CD14-positive monocyte (primary cell): Measurements from ENCODE around the gene HSD17B8. TPM values are rescaled to one million over a fixed set of nuclear protein-coding genes. Genes with fewer than 3 reads are reported as not detected.

ENCODE experiments used
- DNase-seq, 3 donors: peaks; one replicate each; pipeline ENCODE4 v3.0.0-alpha.2; 2011 to 2022
- H2AFZ ChIP-seq: 2 replicates; pipeline ENCODE4 v1.6.0; 2012; ENCODE audit warnings: mild to moderate bottlenecking, low read depth, low read length, inconsistent platforms; ENCODE audit not compliant: insufficient read depth, poor library complexity, severe bottlenecking
- H3K27ac ChIP-seq, 2 donors: 1 replicate in 1 of 2; 2 replicates in 1 of 2; pipeline ENCODE4 v1.5.1; 2012 to 2013; ENCODE audit warnings: low read length in 2 of 2, control low read depth in 1 of 2, inconsistent platforms in 1 of 2, low read depth in 1 of 2, mild to moderate bottlenecking in 1 of 2
- H3K27me3 ChIP-seq, 2 donors: one replicate each; pipeline versions ENCODE4 v1.6.0 to v1.6.1; 2011 to 2013; ENCODE audit warnings: low read length in 2 of 2; ENCODE audit not compliant: control insufficient read depth in 2 of 2, insufficient read depth in 2 of 2
- H3K36me3 ChIP-seq, 2 donors: replicated peaks in 1 of 2; 1 replicate in 1 of 2; 2 replicates in 1 of 2; pipeline versions ENCODE4 v1.5.1 to v1.6.1; 2012 to 2013; ENCODE audit warnings: low read length in 2 of 2, control low read depth in 1 of 2, inconsistent platforms in 1 of 2, mild to moderate bottlenecking in 1 of 2; ENCODE audit not compliant: insufficient read depth in 2 of 2, control insufficient read depth in 1 of 2
- H3K4me1 ChIP-seq, 2 donors: 1 replicate in 1 of 2; 2 replicates in 1 of 2; pipeline versions ENCODE4 v1.5.1 to v1.6.1; 2012 to 2013; ENCODE audit warnings: low read length in 2 of 2, control low read depth in 1 of 2, inconsistent platforms in 1 of 2, mild to moderate bottlenecking in 1 of 2, moderate library complexity in 1 of 2; ENCODE audit not compliant: insufficient read depth in 2 of 2, control insufficient read depth in 1 of 2
- H3K4me2 ChIP-seq: replicated peaks from 2 replicates; pipeline ENCODE3; 2012; ENCODE audit warnings: low read length, moderate library complexity, mild to moderate bottlenecking; ENCODE audit not compliant: poor library complexity, severe bottlenecking; ENCODE audit errors: extremely low read depth
- H3K4me3 ChIP-seq, 3 experiments: fragments of 200-600 bp in 1 of 3; sonication (generic) in 1 of 3; replicated peaks in 1 of 3; 1 replicate in 2 of 3; 2 replicates in 1 of 3; pipeline ENCODE4 v1.5.1; 2011 to 2013; ENCODE audit warnings: low read length in 3 of 3, mild to moderate bottlenecking in 3 of 3, control low read depth in 2 of 3, low read depth in 2 of 3, inconsistent platforms in 1 of 3, moderate library complexity in 1 of 3
- H3K79me2 ChIP-seq: 2 replicates; pipeline ENCODE4 v1.6.0; 2012; ENCODE audit warnings: mild to moderate bottlenecking, control low read depth, inconsistent platforms, low read length, moderate library complexity; ENCODE audit not compliant: insufficient read depth
- H3K9ac ChIP-seq: 2 replicates; pipeline ENCODE4 v1.6.0; 2017; ENCODE audit warnings: low read length, mild to moderate bottlenecking; ENCODE audit not compliant: insufficient read depth, poor library complexity, severe bottlenecking
- H3K9me3 ChIP-seq, 2 donors: replicated peaks in 1 of 2; 1 replicate in 1 of 2; 2 replicates in 1 of 2; pipeline versions ENCODE4 v1.5.1 to v1.6.1; 2012 to 2013; ENCODE audit warnings: low read length in 2 of 2, control low read depth in 1 of 2; ENCODE audit not compliant: control insufficient read depth in 1 of 2, insufficient read depth in 1 of 2
- H4K20me1 ChIP-seq: 2 replicates; pipeline ENCODE4 v1.6.0; 2012; ENCODE audit warnings: mild to moderate bottlenecking, low read length, control low read depth, moderate library complexity; ENCODE audit not compliant: insufficient read depth
- H3K27ac Mint-ChIP-seq, 7 donors: one replicate each; pipeline ENCODE4 v1.8.0; 2020; ENCODE audit warnings: mild to moderate bottlenecking in 7 of 7, mixed read lengths in 7 of 7, moderate library complexity in 6 of 7, inconsistent platforms in 2 of 7
- H3K27me3 Mint-ChIP-seq, 3 donors: one replicate each; pipeline ENCODE4 v1.8.0; 2021 to 2022; ENCODE audit warnings: low read depth in 3 of 3, mild to moderate bottlenecking in 3 of 3, mixed read lengths in 3 of 3, moderate library complexity in 3 of 3, inconsistent platforms in 1 of 3
- H3K36me3 Mint-ChIP-seq, 2 donors: one replicate each; pipeline ENCODE4 v1.8.0; 2020; ENCODE audit warnings: mixed read lengths in 2 of 2, inconsistent platforms in 1 of 2, mild to moderate bottlenecking in 1 of 2
- H3K4me1 Mint-ChIP-seq: one replicate; pipeline ENCODE4 v1.8.0; 2020; ENCODE audit warnings: mild to moderate bottlenecking, mixed read lengths
- H3K4me3 Mint-ChIP-seq, 2 donors: one replicate each; pipeline ENCODE4 v1.8.0; 2020; ENCODE audit warnings: mild to moderate bottlenecking in 2 of 2, mixed read lengths in 2 of 2, moderate library complexity in 1 of 2
- H3K9me3 Mint-ChIP-seq, 7 donors: one replicate each; pipeline ENCODE4 v1.8.0; 2020 to 2022; ENCODE audit warnings: mixed read lengths in 7 of 7, mild to moderate bottlenecking in 6 of 7, moderate library complexity in 6 of 7, inconsistent platforms in 2 of 7
- WGBS: methylation state at CpG from one replicate; pipeline ENCODE4 v1.1.5; 2013; ENCODE audit warnings: missing lambda C conversion rate; ENCODE audit not compliant: insufficient coverage; 5-methylcytosine and 5-hydroxymethylcytosine counted together
- intact Hi-C, 2 donors: fragments of 100-400 bp; cut with micrococcal nuclease; formaldehyde crosslinking; loops; one replicate each; pipeline versions ENCODE4 v1.15.0 to v1.15.1; 2023
- polyA plus RNA-seq, 3 donors: library from polyadenylated mRNA; depleted of rRNA in 1 of 3; unstranded in 2 of 3; stranded (reverse) in 1 of 3; fragments of 300-500 nt in 2 of 3; fragments of >200 nt in 1 of 3; fragmentation: Illumina TruSeq in 2 of 3; gene quantifications; 1 replicate in 2 of 3; 2 replicates in 1 of 3; pipeline ENCODE4 v1.2.3, GENCODE V29; 2012 to 2021
- TF ChIP-seq, protein P1 (sequence below): fragments of 200-600 bp; IDR thresholded peaks from one replicate; pipeline ENCODE4 v1.8.0; 2022; ENCODE audit warnings: antibody characterized with exemption, mild to moderate bottlenecking

Gene HSD17B8
- polyA plus RNA-seq, 3 donors = 3.8 to 10.6 (median 4.7) TPM

DNA sequence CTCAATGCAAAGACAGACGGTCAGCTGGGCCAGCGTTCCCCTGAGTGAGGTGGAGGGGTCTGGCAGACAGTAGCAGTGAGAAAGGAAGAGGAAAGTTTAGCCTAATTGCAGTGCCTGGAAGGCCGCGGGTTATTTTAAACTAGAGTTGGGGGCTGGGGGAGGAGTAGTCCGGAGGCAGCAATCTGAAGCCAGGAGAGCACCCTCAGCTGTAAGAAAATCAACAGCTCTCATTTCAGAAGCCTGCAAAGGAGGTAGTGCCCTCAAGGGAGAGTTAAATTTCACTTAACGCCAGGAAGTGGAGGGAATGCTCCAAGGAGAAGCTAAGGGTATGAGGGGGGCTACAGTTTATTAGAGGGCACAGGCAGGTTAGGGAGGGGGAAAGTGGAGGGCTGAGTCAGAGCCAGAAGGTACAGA is 30.8 kb downstream of the HSD17B8 start:
- H3K36me3 Mint-ChIP-seq = no peaks in the 10 kb centered on the region
- no peaks in the 10 kb centered on the region for H4K20me1 ChIP-seq
- H3K36me3 ChIP-seq = no peaks in the 10 kb centered on the region
- H3K4me1 Mint-ChIP-seq = no peaks in the 10 kb centered on the region
- DNase-seq = no peak
- no peak overlapping the region for H3K27ac ChIP-seq
- intact Hi-C loops = no loop called here
- H3K27me3 ChIP-seq = peaks cover 2 to 11% of the 10 kb centered on the region in 2 donors
- 46% methylated on average over 5 of the region's 6 CpGs for WGBS
- no peak overlapping the region for H3K9ac ChIP-seq
- no peak overlapping the region for H2AFZ ChIP-seq
- H3K4me2 ChIP-seq = no peak overlapping the region
- H3K9me3 ChIP-seq = no peaks in the 10 kb centered on the region
- H3K27ac Mint-ChIP-seq = no peak overlapping the region
- TF ChIP-seq, protein P1, sequence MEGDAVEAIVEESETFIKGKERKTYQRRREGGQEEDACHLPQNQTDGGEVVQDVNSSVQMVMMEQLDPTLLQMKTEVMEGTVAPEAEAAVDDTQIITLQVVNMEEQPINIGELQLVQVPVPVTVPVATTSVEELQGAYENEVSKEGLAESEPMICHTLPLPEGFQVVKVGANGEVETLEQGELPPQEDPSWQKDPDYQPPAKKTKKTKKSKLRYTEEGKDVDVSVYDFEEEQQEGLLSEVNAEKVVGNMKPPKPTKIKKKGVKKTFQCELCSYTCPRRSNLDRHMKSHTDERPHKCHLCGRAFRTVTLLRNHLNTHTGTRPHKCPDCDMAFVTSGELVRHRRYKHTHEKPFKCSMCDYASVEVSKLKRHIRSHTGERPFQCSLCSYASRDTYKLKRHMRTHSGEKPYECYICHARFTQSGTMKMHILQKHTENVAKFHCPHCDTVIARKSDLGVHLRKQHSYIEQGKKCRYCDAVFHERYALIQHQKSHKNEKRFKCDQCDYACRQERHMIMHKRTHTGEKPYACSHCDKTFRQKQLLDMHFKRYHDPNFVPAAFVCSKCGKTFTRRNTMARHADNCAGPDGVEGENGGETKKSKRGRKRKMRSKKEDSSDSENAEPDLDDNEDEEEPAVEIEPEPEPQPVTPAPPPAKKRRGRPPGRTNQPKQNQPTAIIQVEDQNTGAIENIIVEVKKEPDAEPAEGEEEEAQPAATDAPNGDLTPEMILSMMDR = no peak
- peaks cover 14 to 25% (median 23%) of the 10 kb centered on the region in 3 donors for H3K27me3 Mint-ChIP-seq
- peaks cover 0 to 5% (median 0%) of the 10 kb centered on the region in 7 donors for H3K9me3 Mint-ChIP-seq
- no peaks in the 10 kb centered on the region for H3K4me1 ChIP-seq
- no peak overlapping the region for H3K4me3 ChIP-seq
- H3K4me3 Mint-ChIP-seq = no peak overlapping the region
- no peaks in the 10 kb centered on the region for H3K79me2 ChIP-seq

DNA sequence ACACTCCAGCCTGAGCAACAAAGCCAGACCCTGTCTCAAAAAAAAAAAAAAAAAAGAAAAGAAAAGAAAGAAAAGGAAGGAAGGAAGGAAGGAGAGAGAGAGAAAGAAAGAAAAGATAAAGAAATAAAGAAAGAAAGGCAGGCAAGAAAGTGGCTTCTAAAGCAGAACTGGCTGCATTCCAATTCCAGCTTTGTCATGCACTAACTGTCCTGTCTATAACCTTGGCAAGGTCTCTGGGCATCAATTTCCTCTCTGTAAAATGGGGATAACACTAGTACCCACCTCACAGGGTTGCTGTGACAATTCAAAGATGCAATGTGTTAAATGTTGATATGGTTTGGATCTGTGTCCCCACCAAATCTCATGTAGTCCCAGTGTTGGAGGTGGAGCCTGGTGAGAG is 31.9 kb downstream of the HSD17B8 start:
- no peaks in the 10 kb centered on the region for H3K9me3 ChIP-seq
- peaks cover 2 to 11% of the 10 kb centered on the region in 2 donors for H3K27me3 ChIP-seq
- no peak for DNase-seq
- no peak overlapping the region for H3K4me3 ChIP-seq
- no peaks in the 10 kb centered on the region for H3K79me2 ChIP-seq
- Mint-ChIP-seq H3K4me3 (no peak overlapping the region), H3K36me3 (no peaks in the 10 kb centered on the region), H3K9me3 (peaks cover 0 to 8% (median 0%) of the 10 kb centered on the region in 7 donors), H3K4me1 (no peaks in the 10 kb centered on the region), H3K27ac (no peak overlapping the region), H3K27me3 (peaks cover 16 to 26% (median 25%) of the 10 kb centered on the region in 3 donors)
- no peak overlapping the region for H3K4me2 ChIP-seq
- intact Hi-C loops = no loop called here
- no peak overlapping the region for H2AFZ ChIP-seq
- no peak overlapping the region for H3K9ac ChIP-seq
- H3K27ac ChIP-seq = no peak overlapping the region
- no peaks in the 10 kb centered on the region for H3K36me3 ChIP-seq
- H4K20me1 ChIP-seq = no peaks in the 10 kb centered on the region
- H3K4me1 ChIP-seq = peaks cover 0 to 3% of the 10 kb centered on the region in 2 donors
- TF ChIP-seq, protein P1 = no peak
